NCI-H748 treated with DMSO at 0.1 percent for 48 hours (cell line): ENCODE data around the gene TMEM190.

Experiments used
- DNase-seq: peaks from one replicate; lab custom pipeline; 2025; lab: John Stamatoyannopoulos, UW

The TMEM190 gene

DNA sequence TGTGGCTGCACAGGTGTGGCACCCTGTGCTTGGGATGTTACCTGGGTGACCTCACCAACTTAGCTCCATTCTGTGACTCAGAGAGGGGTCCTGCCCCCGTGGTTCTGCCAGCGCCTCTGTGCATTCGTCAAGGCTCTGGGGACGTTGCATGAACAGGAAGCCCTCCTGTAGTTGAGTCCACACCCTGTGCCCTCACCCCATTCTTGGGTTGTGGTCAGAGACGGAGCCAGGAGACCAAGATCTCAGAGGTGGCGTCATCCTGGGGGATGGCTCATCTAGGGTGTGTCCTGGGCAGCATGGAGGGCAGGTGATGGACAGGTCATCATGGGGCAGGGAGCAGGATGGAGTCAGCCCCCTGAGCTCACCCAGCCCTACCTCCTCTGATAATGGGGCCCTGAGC lies 24.6 kb upstream of the TMEM190 start:
- DNase-seq, result no peak

DNA sequence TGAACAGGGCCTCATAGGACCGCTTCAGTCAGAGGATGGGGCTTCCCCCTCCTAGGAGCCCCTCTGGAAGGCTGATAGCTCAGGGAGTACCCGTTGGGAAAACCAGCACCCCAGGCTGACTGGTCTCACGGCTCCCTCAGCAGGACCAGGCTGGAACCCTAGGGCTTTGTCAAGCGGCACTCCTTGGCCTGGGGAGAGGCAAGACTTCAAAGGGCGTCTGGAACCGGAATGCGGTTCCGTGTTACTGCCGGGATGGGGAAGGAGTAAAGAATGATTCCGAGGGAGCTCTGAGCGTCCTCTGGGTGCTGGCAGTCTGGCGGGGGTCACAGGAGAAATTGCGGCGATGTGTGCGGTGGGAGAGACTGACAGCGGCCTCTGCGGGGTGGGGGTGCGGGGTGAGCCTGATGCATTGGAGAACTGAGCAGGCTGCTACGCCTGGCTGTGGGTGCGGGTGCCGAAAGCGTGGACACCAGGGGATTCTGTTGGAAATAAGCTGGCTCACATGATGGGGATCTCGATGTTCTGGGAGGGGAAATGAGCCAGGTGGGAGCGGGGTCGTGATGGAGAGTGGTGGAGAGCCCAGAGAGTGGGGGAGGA lies 24.0 kb upstream of the TMEM190 start:
- DNase-seq, result no peak

DNA sequence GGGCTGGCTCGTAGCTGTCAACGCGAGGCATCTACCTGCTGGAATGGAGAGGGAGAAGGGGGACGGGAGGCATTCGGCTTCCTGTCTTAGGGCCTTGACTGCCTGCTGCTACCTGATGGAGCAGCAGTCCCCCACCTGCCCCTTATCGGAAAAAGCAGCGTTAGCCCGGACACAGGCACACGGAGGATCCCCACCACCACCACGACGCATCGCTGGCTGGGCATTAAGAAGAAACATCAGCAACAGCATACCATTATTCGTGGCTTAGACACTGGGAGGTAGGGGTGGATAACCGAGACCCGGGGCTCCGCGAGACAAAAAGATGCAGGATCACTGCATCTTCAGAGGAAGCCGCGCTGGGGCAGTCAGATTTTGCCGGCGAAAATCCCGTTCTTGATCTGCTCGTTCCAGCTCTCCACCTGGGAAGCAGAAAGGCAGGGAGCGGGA lies 23.2 kb upstream of the TMEM190 start:
- DNase-seq, result no peak

DNA sequence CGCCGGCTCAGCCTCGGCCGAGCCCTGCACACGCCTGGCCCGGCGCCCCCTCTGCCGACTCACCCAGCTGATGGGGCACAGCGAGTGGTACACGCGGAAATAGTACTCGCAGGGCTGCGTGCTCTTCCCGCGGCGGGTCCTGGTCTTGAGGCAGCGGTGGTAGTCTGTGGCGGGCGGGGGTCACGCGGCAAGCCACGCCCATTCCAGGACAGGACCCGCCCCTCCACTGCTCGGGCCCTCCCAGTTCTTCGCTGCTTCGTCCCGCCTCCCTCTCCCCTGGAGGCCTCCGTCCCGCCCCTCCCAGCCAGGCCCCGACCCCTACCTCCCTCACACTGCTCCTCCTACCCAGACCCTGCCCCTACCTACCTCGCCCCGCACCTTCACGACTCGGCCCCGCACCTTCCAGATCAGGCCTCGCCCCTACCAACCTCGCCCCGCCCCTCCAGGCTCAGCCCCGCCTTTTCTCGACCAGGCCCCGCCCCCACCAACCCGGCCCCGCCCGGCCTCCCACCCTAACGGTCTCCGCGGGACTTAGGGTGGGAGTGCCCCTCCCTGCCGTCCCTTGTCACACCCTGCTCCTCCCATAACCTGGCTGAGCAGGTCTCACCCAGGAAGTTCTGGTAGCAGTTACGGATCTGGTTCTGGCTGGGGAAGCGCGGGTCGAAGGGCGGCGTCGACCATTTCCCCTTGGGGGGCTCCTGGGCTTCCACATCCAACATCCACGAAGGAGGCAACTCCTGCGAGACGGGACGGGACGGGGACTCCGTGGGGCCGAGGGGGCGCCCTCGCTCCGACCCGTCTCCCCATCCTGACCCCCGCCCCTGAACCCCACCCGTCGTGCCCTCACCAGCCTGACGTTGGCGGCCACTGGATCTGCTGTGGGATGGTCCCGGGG lies 22.6 kb upstream of the TMEM190 start:
- DNase-seq, result peak; percentile 32

DNA sequence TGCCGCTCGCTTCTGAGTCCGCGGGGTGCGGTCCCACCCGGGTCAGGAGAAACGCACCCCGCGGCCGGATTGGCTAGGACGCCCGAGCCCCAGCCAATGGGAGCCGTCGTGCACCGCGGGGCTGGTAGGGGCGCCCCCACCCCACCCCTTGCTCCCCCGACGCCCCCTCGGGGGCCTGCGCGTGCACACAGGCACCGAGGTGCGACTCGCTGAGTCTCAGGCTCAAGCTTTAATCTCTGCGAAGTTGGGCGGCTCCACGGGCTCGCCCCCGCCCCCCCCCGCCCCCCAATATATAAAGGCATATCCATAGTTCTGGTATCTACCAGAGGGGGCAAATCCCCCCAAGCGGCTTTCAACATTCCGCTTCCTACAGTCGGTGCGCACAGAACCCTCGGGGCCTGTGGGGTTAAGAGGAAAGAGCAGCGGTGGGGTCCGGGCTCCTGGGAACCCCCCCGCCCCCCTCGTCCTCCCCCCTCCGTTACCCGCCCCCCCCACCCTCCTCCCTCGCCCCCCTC lies 21.9 kb upstream of the TMEM190 start, which contains the start of gene COX6B2:
COX6B2 (minus strand) TSS at position 22 of the 515 bp plus-strand sequence. CDS start 198 bp downstream, outside the sequence.
- no peak for DNase-seq

DNA sequence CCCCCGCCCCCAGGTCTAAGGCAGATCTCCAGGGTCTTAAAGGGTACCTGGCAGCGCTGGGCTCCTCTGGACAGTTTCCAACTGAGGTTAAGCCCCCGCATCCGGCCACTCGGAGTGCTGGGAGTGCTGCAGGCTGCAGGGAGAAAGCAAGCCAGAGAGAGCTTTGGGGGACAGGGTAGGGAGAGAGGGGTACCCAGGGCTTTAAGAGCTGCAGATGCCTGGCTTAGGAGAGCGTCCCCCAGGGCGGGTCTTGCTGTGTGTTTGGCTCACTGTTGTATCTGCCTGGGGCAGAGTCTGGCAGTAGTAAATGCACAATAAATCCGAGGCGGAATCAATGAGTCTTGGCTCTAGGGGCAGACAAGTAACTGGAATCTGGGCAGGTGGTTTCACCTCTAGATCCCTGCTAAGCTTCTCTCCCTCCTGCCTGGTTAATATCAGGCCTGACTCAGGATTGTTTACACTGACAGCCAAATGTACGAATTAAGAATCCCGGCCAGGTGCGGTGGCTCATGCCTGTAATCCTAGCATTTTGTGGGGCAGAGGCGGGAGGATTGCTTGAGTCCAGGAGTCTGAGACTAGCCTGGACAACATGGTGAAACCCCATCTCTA lies 21.3 kb upstream of the TMEM190 start:
- DNase-seq, result no peak

DNA sequence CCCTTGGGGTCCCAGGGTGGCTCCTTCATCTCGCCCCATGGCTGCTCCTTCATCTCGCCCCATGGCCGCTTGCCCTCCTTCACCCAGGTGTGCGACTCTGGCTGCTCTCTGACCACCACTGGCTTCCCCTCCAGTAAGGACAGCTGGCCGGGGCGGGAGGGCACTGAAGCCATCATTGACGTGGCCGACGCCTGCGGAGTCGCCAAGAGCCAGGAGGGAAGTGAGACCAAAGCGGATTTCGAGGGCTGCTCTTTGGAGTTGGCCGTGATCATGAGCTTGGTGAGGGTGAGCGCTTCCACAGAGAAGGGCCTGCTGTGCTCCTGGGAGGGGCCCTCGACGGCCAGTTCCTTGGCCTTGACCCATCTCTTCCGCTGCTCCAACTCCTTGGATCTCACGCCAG lies 18.1 kb upstream of the TMEM190 start:
- DNase-seq, result no peak

DNA sequence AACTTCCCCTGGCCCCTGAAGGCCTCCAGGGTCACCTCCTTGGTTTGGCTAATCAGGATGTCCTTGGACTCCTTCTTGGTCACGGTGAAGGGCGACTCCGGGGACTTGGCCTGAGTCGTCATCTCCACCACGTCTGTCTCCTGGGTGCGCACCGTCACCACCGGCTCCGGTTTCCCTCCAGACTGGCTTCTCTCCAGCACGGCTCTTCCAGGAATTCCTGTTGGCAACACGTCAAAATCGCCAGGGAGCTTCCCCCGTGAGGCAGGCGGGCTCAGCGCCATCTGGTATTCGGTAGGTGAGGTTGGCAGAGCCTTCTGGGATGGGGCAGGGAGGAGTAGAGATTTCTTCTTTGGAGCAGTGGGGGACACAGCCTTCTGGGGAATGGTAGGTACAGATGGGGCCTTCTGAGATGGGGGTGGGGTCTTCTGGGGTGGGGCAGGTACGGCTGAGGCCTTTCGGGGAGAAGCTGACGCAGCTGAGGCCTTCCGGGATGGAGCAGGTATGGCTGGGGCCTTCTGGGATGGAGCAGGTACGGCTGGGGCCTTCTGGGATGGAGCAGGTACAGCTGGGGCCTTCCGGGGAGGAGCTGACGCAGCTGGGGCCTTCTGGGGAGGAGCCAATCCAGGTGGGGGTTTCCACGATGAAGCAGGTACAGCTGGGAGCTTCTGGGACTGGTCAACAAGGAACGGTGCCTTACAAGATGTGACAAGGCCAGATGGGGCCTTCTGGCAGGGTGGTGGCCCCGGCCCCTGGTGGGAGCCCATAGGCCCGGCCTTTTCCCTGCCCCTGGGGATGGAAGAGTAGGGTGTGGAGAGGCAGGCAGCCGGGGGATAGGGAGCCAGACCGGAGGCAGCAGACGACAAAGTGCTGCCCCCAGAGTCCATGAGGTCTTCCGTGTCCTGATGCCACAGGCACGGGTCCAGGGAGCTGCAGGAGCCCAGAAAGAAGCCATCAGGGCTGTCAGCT lies 17.4 kb upstream of the TMEM190 start:
- no peak for DNase-seq

DNA sequence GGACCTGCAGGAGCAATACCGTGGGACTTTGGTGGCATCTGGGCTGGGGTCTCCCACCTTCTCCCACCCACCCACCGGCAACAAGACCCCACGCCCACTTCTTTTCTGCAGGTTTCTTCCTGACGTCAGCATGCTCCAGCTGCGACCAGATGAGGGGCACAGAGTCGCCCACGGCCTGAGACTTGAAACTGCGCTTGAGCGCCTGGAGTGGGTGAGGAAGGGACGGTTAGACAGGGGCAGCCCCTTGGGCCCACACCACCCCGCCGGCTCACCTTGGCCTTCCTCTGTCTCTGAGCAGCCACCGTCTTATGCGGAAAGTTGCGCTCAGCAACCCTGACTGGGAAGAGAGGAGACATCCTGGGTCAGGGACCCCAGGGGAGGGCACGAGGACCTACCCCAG lies 15.7 kb upstream of the TMEM190 start:
- no peak for DNase-seq

DNA sequence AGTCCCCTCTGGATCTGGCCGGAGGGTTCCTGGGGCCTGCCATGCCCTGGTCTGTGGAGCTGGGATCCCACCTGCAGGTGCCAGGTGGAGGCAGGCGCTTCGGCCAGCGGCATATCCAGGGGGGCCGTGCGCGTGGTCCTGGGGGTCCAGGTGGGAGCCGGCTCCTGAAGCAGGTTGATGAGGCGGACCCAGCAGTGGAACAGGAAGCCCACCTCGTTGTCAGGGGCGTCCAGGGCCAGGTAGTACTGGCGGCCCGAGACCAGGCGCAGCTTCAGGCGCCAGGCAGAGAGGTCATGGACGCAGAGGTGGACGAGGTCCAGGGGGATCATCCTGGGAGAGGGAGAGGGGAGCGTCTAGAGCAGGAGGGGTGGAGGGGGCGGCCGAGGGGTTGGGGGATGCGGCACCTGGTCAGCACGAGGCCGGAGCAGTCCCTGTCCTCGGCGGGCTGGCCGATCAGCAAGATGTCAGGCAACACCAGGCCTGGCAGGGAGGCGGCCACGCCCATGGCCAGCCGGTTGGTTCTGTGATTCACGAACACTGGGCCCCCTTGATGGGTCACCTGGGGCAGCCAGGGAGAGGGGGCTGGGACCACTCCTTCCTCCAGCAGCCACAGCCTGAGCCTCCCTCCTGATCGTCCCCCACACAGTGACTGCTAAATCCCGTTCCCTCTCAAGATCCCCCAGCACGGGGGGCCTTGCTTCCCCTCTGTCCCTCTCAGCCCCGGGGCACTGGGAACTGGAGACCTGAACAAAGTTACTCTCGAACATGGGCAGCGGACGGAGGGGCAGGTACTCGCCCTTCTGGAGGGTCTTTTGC lies 14.2 kb upstream of the TMEM190 start:
- no peak for DNase-seq

DNA sequence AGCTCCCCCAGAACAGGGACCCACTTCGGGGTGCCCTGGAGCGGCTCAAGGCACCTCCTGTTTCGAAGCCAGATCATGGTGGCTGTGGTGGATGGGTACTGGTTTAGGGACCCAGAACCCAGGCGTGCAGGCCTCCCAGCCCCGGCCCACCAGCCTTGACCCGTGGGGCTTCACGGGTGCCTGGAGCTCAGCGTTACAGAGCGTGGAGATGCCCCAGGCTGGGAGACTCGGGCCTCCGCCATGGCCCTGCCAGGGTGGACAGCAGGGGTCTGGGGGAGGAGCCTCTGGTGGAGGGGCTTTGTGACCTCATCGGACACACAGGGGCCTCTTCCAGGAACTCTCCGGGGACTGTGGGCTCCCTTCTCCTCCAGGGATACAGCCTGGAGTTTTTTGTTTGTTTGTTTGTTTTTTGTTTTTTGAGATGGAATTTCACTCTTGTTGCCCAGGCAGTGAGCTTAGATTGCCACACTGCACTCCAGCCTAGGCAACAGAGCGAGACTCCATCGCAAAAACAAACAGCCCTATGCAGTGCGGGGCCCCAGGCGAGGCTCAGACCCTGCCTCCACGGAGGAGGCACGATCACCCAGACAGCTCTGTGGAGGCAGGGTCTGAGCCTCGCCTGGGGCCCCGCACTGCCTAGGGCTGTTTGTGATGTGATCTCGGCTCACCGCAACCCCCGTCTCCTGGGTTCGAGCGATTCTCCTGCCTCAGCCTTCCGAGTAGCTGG lies 13.5 kb upstream of the TMEM190 start, which contains the start of gene GARIN5B:
GARIN5B (minus strand) TSS at position 271 of the 727 bp plus-strand sequence; CDS start at position 77, 194 bp downstream.
- no peak for DNase-seq

DNA sequence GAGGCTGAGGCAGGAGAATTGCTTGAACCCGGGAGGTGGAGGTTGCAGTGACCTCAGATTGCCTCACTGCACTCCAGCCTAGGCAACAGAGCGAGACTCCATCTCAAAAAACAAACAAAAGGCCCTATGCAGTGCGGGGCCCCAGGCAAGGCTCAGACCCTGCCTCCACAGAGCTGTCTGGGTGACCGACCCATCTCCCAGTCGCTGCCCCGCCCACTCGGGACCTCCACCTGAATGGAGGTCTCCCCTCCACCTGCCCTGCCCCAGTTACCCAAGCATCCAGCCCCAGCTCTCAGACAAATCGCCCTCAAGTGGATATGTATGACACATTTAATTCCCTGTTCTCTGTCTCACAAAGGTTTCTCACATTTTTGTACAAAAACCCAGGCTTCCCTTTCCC lies 11.4 kb upstream of the TMEM190 start:
- DNase-seq, result no peak

DNA sequence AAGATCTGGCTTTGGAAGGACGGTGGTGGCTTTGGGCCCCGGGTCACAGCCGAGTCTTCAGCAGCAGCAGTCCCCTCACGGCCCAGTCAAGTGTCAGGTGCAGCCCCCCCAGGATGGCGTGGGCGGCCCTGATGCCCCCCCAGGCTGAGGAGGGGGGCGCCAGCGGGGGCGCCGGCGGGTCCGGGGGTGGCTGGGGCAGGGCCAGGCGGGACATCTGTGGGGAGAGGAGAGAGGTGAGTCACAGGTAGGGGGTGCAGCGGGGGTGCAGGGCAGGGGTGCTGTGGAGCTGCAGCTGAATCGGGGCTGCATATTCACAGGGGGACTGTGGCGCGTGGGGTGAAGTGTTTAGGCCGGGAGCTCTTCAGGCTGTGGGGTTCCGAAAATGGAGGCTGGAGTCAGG lies 10.7 kb upstream of the TMEM190 start:
- no peak for DNase-seq

DNA sequence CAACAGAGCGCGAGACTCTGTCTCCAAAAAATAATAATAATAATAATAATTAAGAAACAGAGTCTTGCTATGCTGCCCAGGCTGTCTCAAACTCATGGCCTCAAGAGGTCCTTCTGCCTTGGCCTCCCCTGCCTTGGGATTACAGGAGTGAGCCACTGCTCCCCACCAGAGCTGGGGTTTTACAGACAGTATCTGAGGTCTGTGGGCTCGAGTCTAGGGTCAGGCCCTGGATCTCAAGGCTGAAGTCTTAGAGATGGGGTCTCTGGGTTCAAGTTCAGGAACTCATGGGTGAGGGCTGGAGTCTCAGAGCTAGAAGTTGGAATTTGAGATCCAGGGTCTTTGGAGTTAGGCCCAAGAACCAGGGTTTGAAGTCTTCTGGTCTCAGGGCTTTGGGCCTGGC lies 9.8 kb upstream of the TMEM190 start:
- DNase-seq, result no peak

DNA sequence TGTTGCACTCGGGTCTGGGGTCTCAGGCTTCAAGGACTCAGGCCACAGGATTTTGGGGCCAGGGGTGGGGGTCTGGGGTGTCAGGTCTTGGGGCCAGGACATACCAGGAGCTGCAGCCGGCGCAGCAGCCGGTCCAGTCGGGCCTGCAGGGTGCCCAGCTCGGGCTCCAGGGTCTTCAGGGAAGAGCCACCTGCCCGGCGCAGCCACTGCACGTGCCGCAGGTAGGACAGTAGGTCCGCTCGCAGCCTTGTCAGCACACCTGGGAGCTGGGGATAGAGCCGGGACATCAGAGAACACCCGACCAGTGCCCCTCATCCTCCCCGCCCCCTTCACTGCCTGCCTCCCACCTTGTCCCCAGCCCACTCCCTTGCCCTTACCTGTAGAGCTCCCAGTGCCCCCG lies 8.5 kb upstream of the TMEM190 start:
- no peak for DNase-seq

DNA sequence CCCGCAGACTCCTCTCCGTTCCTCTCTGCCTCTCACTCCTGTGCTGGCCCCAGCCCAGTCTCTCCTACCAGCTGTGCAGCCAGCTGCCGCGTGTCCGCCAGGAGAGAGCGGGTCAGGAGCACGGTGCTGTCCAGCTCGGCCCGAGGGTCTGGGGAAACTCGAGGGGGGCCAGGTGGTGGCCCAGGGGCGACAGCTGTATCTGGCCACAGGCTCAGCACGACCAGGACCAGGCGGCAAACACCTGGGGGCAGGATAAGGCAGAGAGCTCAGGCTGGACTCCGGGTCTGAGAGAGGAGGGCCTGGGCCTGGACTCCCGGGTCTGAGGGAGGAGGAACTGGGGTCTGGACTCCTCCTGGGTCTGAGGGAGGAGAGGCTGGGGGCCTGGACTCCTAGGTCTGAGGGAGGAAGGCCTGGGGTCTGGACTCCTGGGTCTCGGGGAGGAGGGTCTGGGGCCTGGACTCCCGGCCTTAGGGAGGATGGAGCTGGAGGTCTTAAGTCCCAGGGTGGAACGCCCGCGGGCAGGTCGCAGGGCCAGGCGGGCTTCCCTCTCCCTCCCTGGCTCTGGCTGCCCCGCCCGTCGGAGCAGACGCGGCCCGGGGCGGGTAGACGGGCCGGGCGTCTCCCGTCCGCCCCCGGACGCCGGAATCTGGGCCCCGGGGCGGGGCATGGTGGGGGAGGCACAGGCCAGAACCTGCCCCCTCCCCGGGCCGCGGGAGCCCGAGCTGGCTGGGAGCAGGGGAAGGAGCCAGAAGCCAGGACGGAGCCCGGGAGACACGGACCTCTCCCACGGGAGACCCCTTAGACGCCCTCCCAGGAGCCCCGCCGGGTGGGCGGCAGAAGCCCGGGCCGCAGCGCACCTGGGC lies 7.7 kb upstream of the TMEM190 start:
- no peak for DNase-seq

DNA sequence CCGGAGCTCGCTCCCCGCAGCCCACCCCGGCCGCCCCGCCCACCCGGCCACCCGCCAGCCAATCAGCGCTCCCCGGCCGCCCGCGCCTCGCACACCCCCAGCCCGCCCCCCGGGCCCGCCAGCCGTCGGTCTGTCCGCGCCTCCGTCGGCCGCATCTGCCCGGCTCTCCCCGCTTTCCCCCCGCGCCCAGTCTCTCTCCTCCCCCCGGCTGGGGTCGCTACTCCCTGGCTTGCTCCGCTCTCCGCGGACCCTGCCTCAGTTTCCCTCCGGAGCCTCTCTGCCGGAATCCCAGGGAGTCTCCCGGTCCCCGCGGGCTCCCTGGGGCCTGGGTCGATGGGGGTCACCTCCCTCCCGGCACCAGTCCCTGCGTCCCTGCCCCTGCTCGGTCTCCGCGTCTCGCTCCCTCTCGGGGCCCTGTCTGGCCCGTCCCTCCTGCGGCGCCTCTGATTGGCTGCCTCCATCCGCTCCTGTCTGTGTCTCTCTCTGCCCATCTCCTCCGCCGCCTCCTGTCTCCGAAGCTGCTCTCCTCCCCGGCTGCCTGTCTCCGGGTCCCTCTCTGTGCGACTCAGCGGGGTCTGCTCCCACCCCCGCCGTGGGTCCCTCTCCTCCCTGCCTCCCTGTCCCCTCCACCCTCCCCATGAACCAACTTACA lies 6.8 kb upstream of the TMEM190 start:
- peak; percentile 78 for DNase-seq

DNA sequence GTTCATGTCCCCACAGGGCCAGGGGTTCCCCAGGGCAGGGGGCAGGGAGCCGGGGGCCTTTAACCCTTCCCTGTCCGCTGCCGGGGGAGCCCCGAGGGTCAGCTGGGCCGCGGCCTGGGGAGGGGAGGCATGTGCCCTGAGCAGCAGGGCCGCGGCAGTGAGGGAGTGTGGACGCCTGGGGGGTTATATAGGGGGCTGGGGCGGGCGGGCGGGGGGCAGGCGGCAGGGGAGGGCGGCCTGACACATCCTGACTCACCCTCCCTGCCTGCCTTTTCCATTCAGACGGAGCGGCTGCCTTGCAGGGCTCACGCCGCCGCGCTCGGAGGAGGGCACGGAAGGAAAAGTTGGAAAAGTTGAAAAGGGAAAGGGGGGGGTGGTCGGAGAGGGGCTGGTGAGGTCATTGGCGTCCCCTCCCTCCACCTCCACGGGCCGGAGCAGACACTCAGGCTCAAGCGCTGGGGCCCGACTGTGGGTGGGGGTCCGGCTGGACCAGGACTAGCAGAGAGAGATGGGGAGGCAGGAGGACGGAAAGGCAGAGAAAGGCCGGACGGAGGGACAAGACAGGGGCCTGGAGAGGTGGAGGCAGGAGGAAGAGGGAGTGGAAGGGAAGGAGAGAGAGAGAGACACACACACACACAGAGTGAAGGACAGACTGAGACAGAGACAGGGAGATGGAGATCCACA lies 6.2 kb upstream of the TMEM190 start, which contains the start of gene IL11:
IL11 (minus strand) TSS at position 159 of the 684 bp plus-strand sequence; CDS start at position 6, 153 bp downstream.
- no peak for DNase-seq
